Activated T-helper 17 cell treated with anti-CD3 and anti-CD28 coated beads, Interleukin-2, amount 50 U/mL, for 72 hours (primary cell): ENCODE results near the gene ACCS. TPM values are rescaled to one million over a fixed set of nuclear protein-coding genes. Genes with fewer than 3 reads are reported as not detected.

Source experiments
- ATAC-seq: fragments of 150-1000 bp; cut with Tn5 transposase; replicated peaks from 2 replicates; pipeline ENCODE4 v1.10.0; 2021; ENCODE audit warnings: mild to moderate bottlenecking, moderate library complexity
- H3K27ac Mint-ChIP-seq: one replicate; pipeline ENCODE4 v1.8.0; 2022; ENCODE audit warnings: mixed read lengths
- H3K27me3 Mint-ChIP-seq: one replicate; pipeline ENCODE4 v1.8.0; 2022; ENCODE audit warnings: mixed read lengths
- H3K36me3 Mint-ChIP-seq: one replicate; pipeline ENCODE4 v1.8.0; 2022; ENCODE audit warnings: low read depth, mild to moderate bottlenecking, mixed read lengths
- H3K4me1 Mint-ChIP-seq: one replicate; pipeline ENCODE4 v1.8.0; 2022; ENCODE audit warnings: mixed read lengths
- H3K4me3 Mint-ChIP-seq: one replicate; pipeline ENCODE4 v1.8.0; 2022; ENCODE audit warnings: mild to moderate bottlenecking, mixed read lengths
- H3K9me3 Mint-ChIP-seq: one replicate; pipeline ENCODE4 v1.8.0; 2022; ENCODE audit warnings: mixed read lengths
- total RNA-seq, 2 donors: library from RNA; stranded (reverse); gene quantifications; one replicate each; pipeline ENCODE4 v1.2.3, GENCODE V29; 2022

The ACCS gene
- total RNA-seq, 2 donors from 2014 or later: 5.7 to 7.3 TPM

DNA sequence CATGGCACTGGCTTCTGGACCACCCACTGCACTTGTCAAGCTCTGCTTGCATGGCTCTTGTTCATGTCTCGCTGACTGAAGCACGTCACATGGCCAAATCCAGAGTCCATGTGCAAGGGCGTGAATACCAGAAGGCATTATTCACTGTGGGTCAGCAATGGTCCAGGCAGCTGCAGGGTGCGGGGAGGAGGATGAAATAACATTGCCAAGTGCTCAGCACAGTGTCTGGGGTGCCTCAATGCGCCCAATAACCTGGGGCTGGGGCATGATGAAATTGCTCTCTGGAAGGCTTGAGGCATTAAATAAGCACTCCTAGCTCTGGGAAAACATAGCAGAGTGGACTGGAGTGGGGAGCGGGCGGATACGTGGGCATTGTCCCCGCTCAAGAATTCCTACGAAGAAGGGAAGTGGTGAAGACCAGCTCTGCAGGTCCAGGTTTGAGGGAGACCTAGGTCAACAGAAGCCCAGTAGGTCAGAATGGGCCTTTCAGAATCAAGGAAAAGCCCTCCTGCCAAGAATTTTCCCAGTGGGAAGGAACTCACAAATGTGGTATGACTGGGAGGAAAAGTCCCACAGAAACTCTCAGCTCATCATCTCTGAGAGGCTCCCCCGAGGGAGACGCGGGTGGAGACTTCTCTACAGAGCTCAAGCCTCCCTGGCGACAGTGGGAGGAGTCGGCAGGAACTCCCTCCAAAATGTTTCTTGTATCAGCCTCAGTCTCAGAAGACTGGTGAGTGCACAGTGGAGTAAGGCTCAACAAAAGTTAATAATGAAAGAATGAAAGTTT, 33.6 kb upstream of the ACCS start:
- H3K27me3 Mint-ChIP-seq: peaks cover 25% of the 10 kb centered on the region
- no peaks in the 10 kb centered on the region for H3K9me3 Mint-ChIP-seq
- H3K4me3 Mint-ChIP-seq: no peak overlapping the region
- ATAC-seq: no peak
- no peaks in the 10 kb centered on the region for H3K4me1 Mint-ChIP-seq
- no peaks in the 10 kb centered on the region for H3K36me3 Mint-ChIP-seq
- no peak overlapping the region for H3K27ac Mint-ChIP-seq

DNA sequence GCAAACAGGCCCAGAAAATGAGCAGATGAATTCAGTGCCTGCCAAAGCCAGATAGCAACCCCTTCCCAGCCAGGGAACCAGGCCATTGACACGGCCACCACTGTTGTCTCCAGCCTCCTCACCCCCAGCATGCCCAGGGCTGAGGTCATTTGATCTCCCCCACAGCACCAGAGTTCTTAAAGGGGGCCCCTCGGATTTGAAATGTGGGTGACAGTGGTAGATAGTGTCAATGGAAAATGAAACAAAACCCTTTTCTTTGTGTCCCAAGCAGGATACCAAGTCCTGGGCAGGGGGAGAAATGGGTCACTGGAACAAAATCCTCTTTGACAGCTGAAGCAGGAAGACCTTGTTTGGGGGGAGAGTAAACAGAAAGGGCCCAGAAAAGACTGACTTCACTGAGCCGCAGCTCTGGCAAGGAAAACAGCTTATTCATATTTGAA, 32.6 kb upstream of the ACCS start:
- H3K27ac Mint-ChIP-seq: no peak overlapping the region
- H3K4me1 Mint-ChIP-seq: no peaks in the 10 kb centered on the region
- ATAC-seq: no peak
- H3K36me3 Mint-ChIP-seq: no peaks in the 10 kb centered on the region
- no peak overlapping the region for H3K4me3 Mint-ChIP-seq
- H3K9me3 Mint-ChIP-seq: no peaks in the 10 kb centered on the region
- peaks cover 33% of the 10 kb centered on the region for H3K27me3 Mint-ChIP-seq

GRCh38 chr11:44033856-44034255, 32.2 kb upstream of the ACCS start:
- Mint-ChIP-seq H3K4me1 (no peaks in the 10 kb centered on the region), H3K36me3 (no peaks in the 10 kb centered on the region), H3K4me3 (no peak overlapping the region)

GRCh38 chr11:44034639-44035038, 31.4 kb upstream of the ACCS start:
- peak; percentile 61 for ATAC-seq
- no peaks in the 10 kb centered on the region for H3K36me3 Mint-ChIP-seq

More at GRCh38 chr11:44033856-44034255, 32.2 kb upstream of the ACCS start:
- Mint-ChIP-seq H3K27me3 (peaks cover 30% of the 10 kb centered on the region), H3K9me3 (no peaks in the 10 kb centered on the region), H3K27ac (no peak overlapping the region)
- no peak for ATAC-seq

DNA sequence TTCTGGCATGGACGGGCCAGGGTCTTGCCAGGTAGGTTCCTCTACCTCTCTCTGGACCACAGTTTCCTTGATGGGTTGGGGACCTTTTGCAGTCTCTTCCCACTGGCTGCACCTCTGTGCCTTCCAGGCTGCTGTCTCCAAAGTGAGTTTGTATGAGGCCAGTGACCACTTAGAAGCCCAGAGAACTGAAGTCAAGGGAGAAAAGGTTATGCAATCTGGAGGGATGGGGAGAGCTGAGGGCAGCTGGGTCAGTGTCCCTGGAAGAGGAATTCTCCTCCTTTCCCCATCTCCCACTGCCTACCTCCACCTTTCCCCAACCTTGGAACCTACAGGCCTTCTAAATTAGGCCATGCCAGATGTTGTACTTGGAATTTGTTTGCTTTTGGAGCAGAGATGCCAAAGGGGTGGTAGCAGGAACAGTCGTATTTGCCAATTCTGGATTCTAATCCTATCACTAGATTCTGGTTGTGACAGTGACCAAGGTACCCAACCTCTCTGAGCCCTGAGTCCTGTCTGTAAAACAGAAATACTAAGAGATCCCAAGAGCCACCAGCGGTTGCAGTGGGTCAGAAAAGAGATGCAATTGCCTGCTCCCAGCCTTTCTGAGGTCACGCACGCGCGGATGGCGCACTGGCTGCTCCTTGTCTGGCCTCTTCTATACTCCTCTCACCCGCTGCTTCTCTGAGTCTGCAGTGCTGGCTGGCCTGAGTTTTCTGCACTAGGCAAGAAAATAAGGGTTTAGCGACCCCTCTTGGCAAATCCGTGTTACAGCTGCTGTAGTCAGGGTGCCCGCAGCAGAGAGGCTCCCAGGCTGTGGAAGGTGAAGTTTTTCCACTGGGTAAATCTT, 29.0 kb upstream of the ACCS start:
- no peak overlapping the region for H3K4me3 Mint-ChIP-seq
- no peaks in the 10 kb centered on the region for H3K36me3 Mint-ChIP-seq
- peak; percentile 69 for ATAC-seq
- H3K9me3 Mint-ChIP-seq: peaks cover 8% of the 10 kb centered on the region
- peaks cover 13% of the 10 kb centered on the region for H3K27me3 Mint-ChIP-seq
- H3K4me1 Mint-ChIP-seq: no peaks in the 10 kb centered on the region
- no peak overlapping the region for H3K27ac Mint-ChIP-seq

More at GRCh38 chr11:44034639-44035038, 31.4 kb upstream of the ACCS start:
- Mint-ChIP-seq H3K27ac (no peak overlapping the region), H3K27me3 (peaks cover 23% of the 10 kb centered on the region), H3K4me3 (no peak overlapping the region), H3K4me1 (no peaks in the 10 kb centered on the region), H3K9me3 (no peaks in the 10 kb centered on the region)

- ATAC-seq: no peak
- Mint-ChIP-seq H3K27ac (no peak overlapping the region), H3K27me3 (peaks cover 9% of the 10 kb centered on the region), H3K4me3 (no peak overlapping the region), H3K36me3 (no peaks in the 10 kb centered on the region), H3K9me3 (peaks cover 8% of the 10 kb centered on the region), H3K4me1 (no peaks in the 10 kb centered on the region)
Observed at GRCh38 chr11:44037658-44037998, 28.4 kb upstream of the ACCS start.

DNA sequence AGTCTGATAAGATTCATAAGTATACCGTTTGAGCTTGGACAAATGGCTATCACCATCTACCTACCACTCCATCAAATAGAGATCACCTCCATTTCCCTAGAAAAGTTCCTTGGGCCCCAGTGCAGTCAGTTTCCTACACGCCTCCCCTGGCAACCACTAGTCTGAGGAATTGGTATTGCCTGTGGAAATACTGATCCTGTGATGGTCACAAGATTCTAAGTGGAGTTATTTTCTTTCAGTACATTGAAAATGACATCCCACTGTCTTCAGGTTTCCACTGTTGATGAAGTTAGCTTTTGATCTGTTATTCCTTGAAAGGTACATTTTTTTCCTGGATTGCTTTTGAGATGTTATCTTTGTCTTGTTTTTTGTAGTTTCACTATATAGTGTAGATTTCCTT, 22.9 kb upstream of the ACCS start:
- Mint-ChIP-seq H3K27me3 (peaks cover 4% of the 10 kb centered on the region), H3K9me3 (peaks cover 8% of the 10 kb centered on the region), H3K27ac (no peak overlapping the region), H3K36me3 (no peaks in the 10 kb centered on the region), H3K4me1 (no peaks in the 10 kb centered on the region), H3K4me3 (no peak overlapping the region)
- ATAC-seq: no peak

DNA sequence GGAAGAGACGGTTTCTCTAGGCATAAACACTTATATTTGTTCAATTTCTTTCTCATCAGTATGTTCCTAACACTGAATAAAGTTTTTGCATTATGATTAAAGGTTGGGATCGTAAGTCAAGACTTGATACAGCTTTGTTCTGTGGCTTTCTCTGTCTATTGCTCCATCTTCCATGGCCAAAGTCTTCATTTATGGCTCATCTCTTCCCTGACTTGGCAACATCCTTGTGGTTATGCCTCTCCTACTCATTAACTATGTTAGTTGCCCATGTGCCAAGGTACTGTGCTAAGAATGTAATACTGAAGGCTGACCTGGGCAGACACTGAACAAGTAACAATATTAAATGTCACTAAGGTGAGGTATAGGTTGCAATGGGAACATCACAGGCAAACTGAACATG, 19.9 kb upstream of the ACCS start:
- Mint-ChIP-seq H3K36me3 (no peaks in the 10 kb centered on the region), H3K27me3 (peaks cover 3% of the 10 kb centered on the region)

DNA sequence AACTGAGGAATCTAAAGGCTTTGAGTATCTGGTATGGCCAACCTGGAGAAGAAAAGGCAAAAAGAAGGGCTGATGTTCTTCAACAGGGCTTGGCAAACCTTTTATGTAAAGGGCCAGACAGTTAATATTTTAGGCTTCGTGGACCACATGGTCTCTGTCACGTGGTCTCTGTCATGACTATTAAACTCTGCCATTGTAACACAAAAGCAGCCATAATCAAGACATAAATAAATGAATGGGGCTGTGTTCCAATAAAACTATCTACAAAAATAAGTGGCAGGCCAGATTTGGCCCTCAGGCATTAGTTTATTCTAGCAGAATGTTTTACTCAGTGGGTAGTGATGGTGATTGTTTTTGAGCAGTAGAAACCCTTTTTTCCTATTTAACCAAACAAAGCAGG, 18.8 kb upstream of the ACCS start:
- Mint-ChIP-seq H3K4me1 (no peaks in the 10 kb centered on the region), H3K9me3 (no peaks in the 10 kb centered on the region), H3K27me3 (peaks cover 7% of the 10 kb centered on the region), H3K27ac (no peak overlapping the region), H3K4me3 (no peak overlapping the region), H3K36me3 (no peaks in the 10 kb centered on the region)
- no peak for ATAC-seq

More for the DNA sequence above, 19.9 kb upstream of the ACCS start:
- Mint-ChIP-seq H3K9me3 (peaks cover 4% of the 10 kb centered on the region), H3K4me3 (no peak overlapping the region), H3K27ac (no peak overlapping the region), H3K4me1 (no peaks in the 10 kb centered on the region)
- ATAC-seq: no peak

- Mint-ChIP-seq H3K27ac (no peak within 1 kb of the TSS), H3K4me3 (no peak within 1 kb of the TSS), H3K9me3 (no peaks in the 10 kb centered on the region)
Observed at GRCh38 chr11:44047931-44048431, 18.1 kb upstream of the ACCS start, which contains the start of gene ACCSL. Gene ACCSL, plus strand, starts transcription at chr11:44047981. Its CDS starts 56 bp downstream, at chr11:44048037.

GRCh38 chr11:44049832-44050231, 16.2 kb upstream of the ACCS start:
- Mint-ChIP-seq H3K4me3 (no peak overlapping the region), H3K9me3 (no peaks in the 10 kb centered on the region), H3K27ac (no peak overlapping the region), H3K4me1 (no peaks in the 10 kb centered on the region), H3K36me3 (no peaks in the 10 kb centered on the region), H3K27me3 (peaks cover 7% of the 10 kb centered on the region)
- no peak for ATAC-seq

More at GRCh38 chr11:44047931-44048431, 18.1 kb upstream of the ACCS start, which contains the start of gene ACCSL:
- Mint-ChIP-seq H3K4me1 (no peaks in the 10 kb centered on the region), H3K36me3 (no peaks in the 10 kb centered on the region), H3K27me3 (peaks cover 7% of the 10 kb centered on the region)
- no peak for ATAC-seq

GRCh38 chr11:44051171-44051570, 14.9 kb upstream of the ACCS start:
- no peak overlapping the region for H3K4me3 Mint-ChIP-seq
- H3K4me1 Mint-ChIP-seq: no peaks in the 10 kb centered on the region
- peaks cover 7% of the 10 kb centered on the region for H3K27me3 Mint-ChIP-seq
- no peaks in the 10 kb centered on the region for H3K9me3 Mint-ChIP-seq
- no peak for ATAC-seq
- H3K27ac Mint-ChIP-seq: no peak overlapping the region
- H3K36me3 Mint-ChIP-seq: no peaks in the 10 kb centered on the region

GRCh38 chr11:44057340-44057739, 8.7 kb upstream of the ACCS start:
- no peaks in the 10 kb centered on the region for H3K4me1 Mint-ChIP-seq
- H3K36me3 Mint-ChIP-seq: no peaks in the 10 kb centered on the region
- no peaks in the 10 kb centered on the region for H3K27me3 Mint-ChIP-seq
- no peak overlapping the region for H3K4me3 Mint-ChIP-seq
- H3K9me3 Mint-ChIP-seq: no peaks in the 10 kb centered on the region
- no peak overlapping the region for H3K27ac Mint-ChIP-seq
- ATAC-seq: no peak

GRCh38 chr11:44058275-44058674, 7.8 kb upstream of the ACCS start:
- no peak overlapping the region for H3K4me3 Mint-ChIP-seq
- no peaks in the 10 kb centered on the region for H3K27me3 Mint-ChIP-seq
- H3K4me1 Mint-ChIP-seq: no peaks in the 10 kb centered on the region
- H3K9me3 Mint-ChIP-seq: no peaks in the 10 kb centered on the region
- H3K36me3 Mint-ChIP-seq: no peaks in the 10 kb centered on the region
- ATAC-seq: no peak
- H3K27ac Mint-ChIP-seq: no peak overlapping the region
